HL-60/S4 treated with phorbol 12-myristate 13-acetate at 8.2 ng/mL for 4 days and 3 days (cell line): Measurements from ENCODE around the gene SLC22A8.
"Not testable (repeated sequence)": the region's sequence is repeated elsewhere in the genome, so short reads cannot be mapped to it uniquely, and the experiment has no call there.

Experiments
- in situ Hi-C: fragments of 300-500 bp; cut with MboI; formaldehyde crosslinking; loops from 2 replicates; pipeline ENCODE4 v1.15.0; 2022; ENCODE audit warnings: low sequenced_read_pairs

The SLC22A8 gene

GRCh38 chr11:62994775-62995174, 20.9 kb downstream of the SLC22A8 start:
- in situ Hi-C loops, result no loop called here

GRCh38 chr11:62988276-62988675, 27.4 kb downstream of the SLC22A8 start:
- in situ Hi-C loops, result no loop called here

- in situ Hi-C loops, result no loop called here
These were observed 30.4 kb downstream of the SLC22A8 start for GRCh38 chr11:62985041-62985750.

DNA sequence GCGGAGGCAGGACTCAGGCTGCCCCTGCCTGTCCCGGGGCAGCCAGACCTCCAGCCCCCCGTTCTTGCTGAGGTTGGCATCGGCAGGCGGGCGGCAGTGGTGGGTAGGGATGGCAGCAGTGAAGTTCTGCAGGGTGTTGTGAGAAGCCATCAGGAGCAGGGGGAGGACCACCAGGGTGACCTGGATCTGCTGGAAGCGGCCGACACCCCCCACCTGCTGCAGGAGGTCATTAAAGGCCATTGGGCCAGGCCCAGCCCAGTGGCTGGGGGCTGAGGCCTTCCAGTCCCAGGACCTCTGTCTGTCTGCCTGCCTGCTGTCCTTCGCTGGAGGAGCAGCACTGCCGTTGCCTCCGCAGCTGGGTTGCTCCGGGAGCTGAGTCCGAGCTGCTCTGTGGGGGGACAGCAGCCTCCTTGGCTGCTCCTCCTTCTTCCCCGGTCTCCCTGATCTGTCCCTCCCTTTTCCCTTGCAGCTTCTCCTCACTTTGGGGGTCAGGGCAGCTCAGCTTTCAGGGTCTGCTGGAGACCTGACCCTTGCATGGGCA, 31.1 kb downstream of the SLC22A8 start, which contains the start of gene SLC22A6:
SLC22A6 (minus strand) TSS at position 517 of the 541 bp plus-strand sequence; CDS start at position 240, 277 bp downstream.
- in situ Hi-C loops, result no loop called here

DNA sequence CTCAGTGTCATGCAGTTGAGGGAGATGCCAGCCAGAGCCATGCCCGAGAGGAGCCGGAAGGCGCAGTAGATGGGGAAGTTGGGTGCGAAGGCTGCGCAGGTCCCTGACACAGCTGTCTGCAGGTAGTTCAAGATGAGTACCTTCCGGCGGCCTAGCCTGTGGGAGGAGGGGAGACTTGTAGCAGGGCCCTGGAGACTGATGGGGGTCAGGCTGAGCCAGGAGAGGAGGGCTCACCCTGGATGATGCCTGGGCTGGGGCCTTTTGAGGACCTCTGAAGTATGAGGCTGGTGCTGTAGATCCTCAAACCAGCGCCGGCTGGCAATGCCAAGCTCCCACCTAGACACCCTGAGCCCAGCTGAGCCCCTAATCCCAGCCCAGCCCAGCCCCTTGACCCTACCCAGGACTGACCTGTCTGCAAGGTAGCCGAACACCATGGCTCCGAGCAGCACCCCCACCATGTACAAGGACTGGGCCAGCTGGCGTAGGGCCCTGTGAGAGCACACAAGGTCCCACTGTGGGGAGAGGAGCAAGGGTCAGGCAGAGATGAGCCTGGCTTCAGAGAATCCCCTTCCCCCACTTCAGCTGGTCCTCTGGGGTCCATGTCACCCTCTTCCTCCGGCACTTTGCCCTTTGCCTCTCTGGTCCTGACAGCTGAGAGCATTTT, 32.0 kb downstream of the SLC22A8 start:
- in situ Hi-C loops, result no loop called here

DNA sequence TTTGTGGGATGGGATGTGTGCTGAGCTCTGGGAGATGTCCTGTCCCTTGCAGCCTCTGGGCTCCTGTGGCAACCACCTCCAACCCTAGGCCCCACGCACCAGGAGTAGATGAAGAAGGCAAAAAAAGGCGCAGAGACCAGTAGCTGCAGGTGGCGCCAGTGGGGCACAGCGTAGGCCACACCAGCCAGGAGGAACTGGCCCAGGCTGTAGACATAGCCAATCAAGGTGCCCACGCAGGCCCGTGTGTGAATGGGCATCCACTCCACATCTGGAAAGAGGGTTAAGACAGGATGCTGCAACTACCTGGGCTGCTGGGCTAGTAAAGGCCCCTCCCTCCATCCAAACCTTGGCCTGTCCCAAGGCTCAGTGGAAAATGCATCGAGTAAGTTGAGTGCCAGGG, 33.9 kb downstream of the SLC22A8 start:
- in situ Hi-C loops, result no loop called here

GRCh38 chr11:62980133-62980760, 35.4 kb downstream of the SLC22A8 start:
- in situ Hi-C loops, result no loop called here

GRCh38 chr11:62976109-62976508, 39.5 kb downstream of the SLC22A8 start:
- in situ Hi-C loops, result no loop called here

GRCh38 chr11:62974848-62975522, 40.7 kb downstream of the SLC22A8 start:
- in situ Hi-C loops, result no loop called here

DNA sequence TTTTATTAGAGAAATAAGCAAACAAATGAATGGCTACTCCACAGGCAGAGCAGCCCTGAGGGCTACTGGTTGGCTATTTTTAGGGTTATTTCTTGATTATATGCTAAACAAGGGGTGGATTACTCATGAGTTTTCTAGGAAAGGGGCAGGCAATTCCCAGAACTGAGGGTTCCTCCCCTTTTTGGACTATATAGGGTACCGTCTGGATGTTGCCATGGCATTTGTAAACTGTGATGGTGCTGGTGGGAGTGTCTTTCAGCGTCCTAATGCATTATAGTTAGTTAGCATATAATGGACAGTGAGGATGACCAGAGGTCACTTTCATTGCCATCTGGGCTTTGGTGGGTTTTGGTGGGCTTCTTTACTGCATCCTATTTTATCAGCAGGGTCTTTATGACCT, 50.1 kb downstream of the SLC22A8 start:
- in situ Hi-C loops, result no loop called here

GRCh38 chr11:62962391-62962790, 53.2 kb downstream of the SLC22A8 start:
- in situ Hi-C loops, result no loop called here

GRCh38 chr11:62961017-62961570, 54.5 kb downstream of the SLC22A8 start:
- in situ Hi-C loops, result no loop called here

DNA sequence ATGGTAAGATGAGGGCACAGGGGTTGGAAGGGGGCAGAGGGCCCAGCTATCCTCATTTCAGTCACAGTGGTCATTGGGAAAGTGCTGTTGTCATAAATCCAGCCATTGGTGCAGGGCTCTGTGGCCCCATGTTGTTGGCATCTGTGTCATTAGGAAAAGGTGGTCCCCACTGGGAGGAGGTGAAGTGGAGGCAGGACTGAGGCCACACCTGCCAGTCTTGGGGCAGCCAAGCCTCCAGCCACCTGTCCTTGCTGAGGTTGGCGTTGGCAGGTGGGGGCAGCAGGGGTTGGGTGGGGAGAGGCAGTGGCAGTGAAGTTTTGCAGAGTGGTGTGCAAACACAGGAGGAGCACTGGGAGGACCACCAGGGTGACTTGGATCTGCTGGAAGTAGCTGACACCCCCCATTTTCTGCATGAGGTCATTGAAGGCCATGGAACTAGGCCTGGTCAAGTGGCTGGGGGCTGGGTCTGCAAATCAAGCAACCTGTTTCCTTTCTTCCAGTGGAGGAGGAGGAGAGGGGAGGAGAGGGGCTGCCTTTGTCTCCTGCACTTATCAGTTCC, 56.1 kb downstream of the SLC22A8 start:
- in situ Hi-C loops, result no loop called here

- in situ Hi-C loops, result no loop called here
These were observed 56.9 kb downstream of the SLC22A8 start for GRCh38 chr11:62958547-62959421.

GRCh38 chr11:62957147-62957546, 58.5 kb downstream of the SLC22A8 start:
- in situ Hi-C loops, result no loop called here

DNA sequence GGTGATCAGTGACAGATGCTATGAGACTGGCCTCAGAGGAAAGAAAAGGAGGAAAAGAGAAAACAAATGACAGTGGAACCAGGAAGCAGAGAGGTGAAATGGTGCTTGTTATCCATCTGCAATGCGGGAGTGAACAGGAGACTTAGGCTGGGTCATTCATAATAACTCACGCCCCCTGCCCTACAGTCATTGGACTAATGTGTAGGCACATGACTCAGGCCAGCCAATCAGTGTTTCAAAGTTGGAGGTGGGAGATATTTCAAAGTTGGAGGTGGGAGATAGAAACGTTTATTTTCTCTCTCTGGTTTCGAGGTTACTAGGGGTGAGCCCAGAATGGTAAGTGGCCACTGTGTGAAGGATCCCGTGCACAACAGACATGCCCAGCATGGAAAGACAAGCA, 61.2 kb downstream of the SLC22A8 start:
- in situ Hi-C loops, result no loop called here

- in situ Hi-C loops, result no loop called here
These were observed 61.8 kb downstream of the SLC22A8 start for GRCh38 chr11:62953811-62954210.

DNA sequence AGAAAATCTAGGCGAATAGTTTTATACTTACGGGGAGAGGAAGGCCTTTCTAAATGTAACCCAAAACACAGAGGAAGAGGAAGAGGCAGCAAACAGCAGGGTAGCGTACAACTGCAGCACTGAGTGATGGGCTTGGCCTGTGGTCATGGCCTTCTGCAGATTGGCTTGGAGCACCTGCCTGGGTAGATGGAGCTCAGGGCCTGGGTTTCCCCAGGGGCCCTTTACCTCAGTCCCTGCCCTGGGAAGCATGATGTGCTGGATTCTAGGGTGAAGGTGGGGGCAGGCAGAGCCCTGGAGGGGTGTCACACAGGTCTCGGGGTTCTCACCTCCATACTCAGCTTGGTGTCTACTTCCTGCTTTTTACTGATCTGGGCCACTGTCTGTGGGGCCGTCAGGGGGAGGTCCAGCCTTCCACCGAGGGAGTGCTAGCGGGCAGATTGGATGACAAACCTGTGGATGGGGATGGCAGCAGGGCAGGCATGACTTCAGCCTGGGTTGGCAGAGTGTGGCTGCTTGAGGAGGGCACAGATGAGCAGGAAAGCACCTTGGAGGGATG, 66.8 kb downstream of the SLC22A8 start:
- in situ Hi-C loops, result no loop called here

- in situ Hi-C loops, result not testable (repeated sequence)
These were observed 70.1 kb downstream of the SLC22A8 start for GRCh38 chr11:62945538-62945937.
